ENCODE results near the gene KIRREL3.

KIRREL3 gene

GRCh38 chr11:126542334-126543015 is 458.1 kb downstream of the KIRREL3 start:
- in situ Hi-C loops (cut with MboI; ENCODE audit: low pct_unique_long_range_greater_than_20kb, low sequenced_read_pairs, unreplicated experiment), result no loop called here

GRCh38 chr11:126538071-126538470 is 462.5 kb downstream of the KIRREL3 start:
- TF ChIP-seq CTCF (IDR thresholded peaks at IDR 0.05; ENCODE audit: extremely low read depth, insufficient read depth, missing control alignments), result no peak
- in situ Hi-C loops (cut with MboI; ENCODE audit: low pct_unique_long_range_greater_than_20kb, low sequenced_read_pairs, unreplicated experiment), result no loop called here
- no peak for DNase-seq (ENCODE audit: low spot score)

More at GRCh38 chr11:126542334-126543015, 458.1 kb downstream of the KIRREL3 start:
- DNase-seq (ENCODE audit: low spot score), result no peak
- TF ChIP-seq CTCF (IDR thresholded peaks at IDR 0.05; ENCODE audit: extremely low read depth, insufficient read depth, missing control alignments), result no peak

GRCh38 chr11:126537492-126537891 is 463.1 kb downstream of the KIRREL3 start:
- no peak for DNase-seq (ENCODE audit: low spot score)
- in situ Hi-C loops (cut with MboI; ENCODE audit: low pct_unique_long_range_greater_than_20kb, low sequenced_read_pairs, unreplicated experiment), result no loop called here
- no peak for TF ChIP-seq CTCF (IDR thresholded peaks at IDR 0.05; ENCODE audit: extremely low read depth, insufficient read depth, missing control alignments)

- in situ Hi-C loops (cut with MboI; ENCODE audit: low pct_unique_long_range_greater_than_20kb, low sequenced_read_pairs, unreplicated experiment), result no loop called here
- no peak for DNase-seq (ENCODE audit: low spot score)
- no peak for TF ChIP-seq CTCF (IDR thresholded peaks at IDR 0.05; ENCODE audit: extremely low read depth, insufficient read depth, missing control alignments)
These were observed 466.3 kb downstream of the KIRREL3 start for GRCh38 chr11:126534141-126534805.

- TF ChIP-seq CTCF (IDR thresholded peaks at IDR 0.05; ENCODE audit: extremely low read depth, insufficient read depth, missing control alignments), result no peak
- DNase-seq (ENCODE audit: low spot score), result no peak
- in situ Hi-C loops (cut with MboI; ENCODE audit: low pct_unique_long_range_greater_than_20kb, low sequenced_read_pairs, unreplicated experiment), result no loop called here
These were observed 467.0 kb downstream of the KIRREL3 start for GRCh38 chr11:126533560-126533959.

- no peak for TF ChIP-seq CTCF (IDR thresholded peaks at IDR 0.05; ENCODE audit: extremely low read depth, insufficient read depth, missing control alignments)
- no peak for DNase-seq (ENCODE audit: low spot score)
- in situ Hi-C loops (cut with MboI; ENCODE audit: low pct_unique_long_range_greater_than_20kb, low sequenced_read_pairs, unreplicated experiment), result no loop called here
These were observed 470.2 kb downstream of the KIRREL3 start for GRCh38 chr11:126530416-126530815.

All from GM13977 (cell line).